Measurements from ENCODE around the gene REV3L.

- no peak for TF ChIP-seq POLR2A (IDR thresholded peaks at IDR 0.05; ENCODE audit: low read depth, low read length)
- no peak for TF ChIP-seq TAF1 (IDR thresholded peaks at IDR 0.05; ENCODE audit: low read depth, low read length)
- TF ChIP-seq POU2F2 (IDR thresholded peaks at IDR 0.05; ENCODE audit: low read depth, low read length), result no peak
- no peak for TF ChIP-seq SPI1 (IDR thresholded peaks at IDR 0.05; ENCODE audit: low read depth, low read length)
- TF ChIP-seq POLR2AphosphoS5 (IDR thresholded peaks at IDR 0.05; ENCODE audit: low read depth, low read length), result no peak
- no peak for TF ChIP-seq PAX5 (IDR thresholded peaks at IDR 0.05; ENCODE audit: insufficient read depth, low read length, severe bottlenecking)
Observed at GRCh38 chr6:111411046-111411445, 72.0 kb downstream of the REV3L start.
